Neuronal stem cell (in vitro differentiated cells): Measurements from ENCODE around the gene KIF13A.

Experiments
- DNase-seq: peaks from one replicate; pipeline ENCODE4 v3.0.0-alpha.2; 2013; ENCODE audit warnings: low spot score
- H2AFZ ChIP-seq: one replicate; pipeline ENCODE4 v1.6.1; 2013; ENCODE audit warnings: mild to moderate bottlenecking, low read length, inconsistent platforms
- H2AK5ac ChIP-seq: 2 replicates; pipeline ENCODE4 v1.6.1; 2013; ENCODE audit warnings: low read depth, mild to moderate bottlenecking, inconsistent platforms, low read length, moderate library complexity, mixed read lengths
- H2BK120ac ChIP-seq: 2 replicates; pipeline ENCODE4 v1.6.1; 2013; ENCODE audit warnings: low read depth, mild to moderate bottlenecking, inconsistent platforms, low read length, moderate library complexity, mixed read lengths
- H2BK12ac ChIP-seq: one replicate; pipeline ENCODE4 v1.6.1; 2013; ENCODE audit warnings: low read length, inconsistent platforms
- H2BK15ac ChIP-seq: 2 replicates; pipeline ENCODE4 v1.6.1; 2013; ENCODE audit warnings: mild to moderate bottlenecking, low read length, inconsistent platforms, mixed read lengths
- H2BK5ac ChIP-seq: one replicate; pipeline ENCODE4 v1.6.1; 2013; ENCODE audit warnings: inconsistent platforms, mild to moderate bottlenecking, low read length, moderate library complexity
- H3K14ac ChIP-seq: one replicate; pipeline ENCODE4 v1.6.1; 2013; ENCODE audit warnings: low read length, inconsistent platforms
- H3K18ac ChIP-seq: 2 replicates; pipeline ENCODE4 v1.6.1; 2013; ENCODE audit warnings: low read length, inconsistent platforms
- H3K23ac ChIP-seq: 2 replicates; pipeline ENCODE4 v1.6.1; 2013; ENCODE audit warnings: low read depth, mild to moderate bottlenecking, mixed read lengths, low read length, inconsistent platforms; ENCODE audit not compliant: poor library complexity
- H3K27ac ChIP-seq: replicated peaks from 3 replicates; pipeline ENCODE4 v1.5.1; 2013; ENCODE audit warnings: low read length, inconsistent platforms
- H3K27me3 ChIP-seq, 3 experiments: 2 replicates each; pipeline ENCODE4 v1.6.1; 2013; ENCODE audit warnings: low read length in 3 of 3, mild to moderate bottlenecking in 2 of 3, inconsistent platforms in 1 of 3, low read depth in 1 of 3, mixed read lengths in 1 of 3, moderate library complexity in 1 of 3; ENCODE audit not compliant: control insufficient read depth in 3 of 3, insufficient read depth in 3 of 3
- H3K36me3 ChIP-seq, 2 donors: replicated peaks in 1 of 2; 2 replicates each; pipeline ENCODE4 v1.6.1; 2013; ENCODE audit warnings: low read length in 2 of 2; ENCODE audit not compliant: control insufficient read depth in 2 of 2, insufficient read depth in 2 of 2
- H3K4ac ChIP-seq: 2 replicates; pipeline ENCODE4 v1.6.1; 2013; ENCODE audit warnings: inconsistent platforms, mild to moderate bottlenecking, low read length, moderate library complexity
- H3K4me1 ChIP-seq, 2 donors: 1 replicate in 1 of 2; 2 replicates in 1 of 2; pipeline ENCODE4 v1.6.1; 2013; ENCODE audit warnings: low read length in 2 of 2, low read depth in 1 of 2; ENCODE audit not compliant: control insufficient read depth in 2 of 2, insufficient read depth in 1 of 2
- H3K4me2 ChIP-seq: one replicate; pipeline ENCODE4 v1.6.1; 2013; ENCODE audit warnings: mild to moderate bottlenecking, low read length, inconsistent platforms; ENCODE audit not compliant: insufficient read depth, poor library complexity, severe bottlenecking
- H3K4me3 ChIP-seq, 2 donors: 2 replicates each; pipeline ENCODE4 v1.5.1; 2013; ENCODE audit warnings: low read length in 2 of 2, mild to moderate bottlenecking in 2 of 2, inconsistent platforms in 1 of 2, moderate library complexity in 1 of 2
- H3K79me1 ChIP-seq: one replicate; pipeline ENCODE4 v1.6.1; 2013; ENCODE audit warnings: low read depth, mild to moderate bottlenecking, inconsistent platforms, low read length, moderate library complexity
- H3K9ac ChIP-seq: one replicate; pipeline ENCODE4 v1.6.1; 2013; ENCODE audit warnings: mild to moderate bottlenecking, low read depth, low read length, inconsistent platforms; ENCODE audit not compliant: poor library complexity
- H3K9me3 ChIP-seq, 2 donors: replicated peaks in 1 of 2; 2 replicates each; pipeline versions ENCODE3 to v1.6.1; 2013; ENCODE audit warnings: low read length in 2 of 2, mild to moderate bottlenecking in 2 of 2, inconsistent platforms in 1 of 2, low read depth in 1 of 2, mixed read lengths in 1 of 2, moderate library complexity in 1 of 2; ENCODE audit not compliant: control insufficient read depth in 2 of 2, insufficient read depth in 1 of 2
- H4K8ac ChIP-seq: one replicate; pipeline ENCODE4 v1.6.1; 2013; ENCODE audit warnings: low read depth, mild to moderate bottlenecking, inconsistent platforms, low read length, moderate library complexity
- H4K91ac ChIP-seq: one replicate; pipeline ENCODE4 v1.6.1; 2013; ENCODE audit warnings: low read length, low read depth, mild to moderate bottlenecking, inconsistent platforms; ENCODE audit not compliant: poor library complexity
- WGBS, 2 donors: extraction: QIAGEN DNeasy Blood & Tissue Kit; methylation state at CpG; one replicate each; pipeline ENCODE4 v1.1.7; 2013; ENCODE audit warnings: missing lambda C conversion rate in 2 of 2, mixed read lengths in 1 of 2; ENCODE audit not compliant: insufficient read length in 2 of 2, insufficient replicate concordance in 1 of 2; ENCODE audit errors: extremely low coverage in 2 of 2; 5-methylcytosine and 5-hydroxymethylcytosine counted together

KIF13A gene

DNA sequence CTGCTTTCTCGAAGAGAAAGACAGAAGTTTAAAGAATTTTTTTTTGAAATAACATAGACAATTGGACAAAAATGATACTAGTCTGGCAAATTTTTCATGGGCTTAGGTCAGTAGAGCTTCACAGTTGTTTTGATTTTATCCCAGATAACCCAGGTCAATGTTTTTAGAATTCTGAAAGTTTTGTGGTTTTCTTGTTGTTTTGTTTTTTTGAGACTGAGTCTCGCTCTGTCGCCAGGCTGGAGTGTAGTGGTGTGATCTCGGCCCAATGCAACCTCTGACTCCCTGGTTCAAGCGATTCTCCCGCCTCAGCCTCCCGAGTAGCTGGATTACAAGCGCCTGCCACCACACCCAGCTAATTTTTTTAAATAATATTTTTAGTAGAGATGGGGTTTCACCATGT lies 22.8 kb downstream of the KIF13A start:
- no CpG with 5 or more reads among the region's 8 CpGs for WGBS, 2 donors
- Histone ChIP-seq H3K4me3 (no peak overlapping the region), H2AFZ (no peak overlapping the region), H4K91ac (no peak overlapping the region), H3K27me3 (no peaks in the 10 kb centered on the region), H3K36me3 (no peaks in the 10 kb centered on the region), H3K4ac (no peak overlapping the region), H2BK12ac (no peak overlapping the region), H2AK5ac (no peak overlapping the region), H3K14ac (no peak overlapping the region), H4K8ac (no peak overlapping the region), H3K23ac (no peak overlapping the region), H3K79me1 (no peaks in the 10 kb centered on the region), H2BK15ac (no peak overlapping the region), H2BK120ac (no peak overlapping the region), H3K4me1 (no peaks in the 10 kb centered on the region), H3K9me3 (no peaks in the 10 kb centered on the region), H3K4me2 (no peak overlapping the region), H3K18ac (no peak overlapping the region), H3K9ac (no peak overlapping the region), H2BK5ac (no peak overlapping the region), H3K27ac (no peak overlapping the region)
- DNase-seq: no peak

GRCh38 chr6:17962436-17963031 lies 24.9 kb downstream of the KIF13A start:
- no peak overlapping the region for H3K23ac ChIP-seq
- no peak overlapping the region for H4K91ac ChIP-seq
- no peaks in the 10 kb centered on the region for H3K36me3 ChIP-seq
- no peak overlapping the region for H2AK5ac ChIP-seq
- no peak overlapping the region for H2BK12ac ChIP-seq
- H3K4me3 ChIP-seq: no peak overlapping the region
- WGBS, 2 donors: no CpG with 5 or more reads among the region's 6 CpGs
- H3K27ac ChIP-seq: no peak overlapping the region
- H3K14ac ChIP-seq: no peak overlapping the region
- H2AFZ ChIP-seq: no peak overlapping the region
- no peaks in the 10 kb centered on the region for H3K79me1 ChIP-seq
- no peak overlapping the region for H2BK15ac ChIP-seq
- H3K4me2 ChIP-seq: no peak overlapping the region
- no peak overlapping the region for H3K4ac ChIP-seq
- H4K8ac ChIP-seq: no peak overlapping the region
- no peak overlapping the region for H3K18ac ChIP-seq
- no peak overlapping the region for H2BK120ac ChIP-seq
- no peak overlapping the region for H3K9ac ChIP-seq
- DNase-seq: no peak
- no peaks in the 10 kb centered on the region for H3K4me1 ChIP-seq
- no peak overlapping the region for H2BK5ac ChIP-seq
- no peaks in the 10 kb centered on the region for H3K27me3 ChIP-seq
- no peaks in the 10 kb centered on the region for H3K9me3 ChIP-seq

- no peaks in the 10 kb centered on the region for H3K9me3 ChIP-seq
- H3K4me1 ChIP-seq: no peaks in the 10 kb centered on the region
- H2AFZ ChIP-seq: no peak overlapping the region
- H3K27me3 ChIP-seq: no peaks in the 10 kb centered on the region
- no peak overlapping the region for H4K8ac ChIP-seq
- H3K14ac ChIP-seq: no peak overlapping the region
- H3K36me3 ChIP-seq: no peaks in the 10 kb centered on the region
- no peak overlapping the region for H3K23ac ChIP-seq
- no peak overlapping the region for H2BK12ac ChIP-seq
- H2BK15ac ChIP-seq: no peak overlapping the region
- no peak overlapping the region for H3K4me2 ChIP-seq
- H3K18ac ChIP-seq: no peak overlapping the region
- no peak overlapping the region for H3K27ac ChIP-seq
- H3K79me1 ChIP-seq: no peaks in the 10 kb centered on the region
- no peak overlapping the region for H3K9ac ChIP-seq
- no peak overlapping the region for H2BK120ac ChIP-seq
- DNase-seq: no peak
- H3K4ac ChIP-seq: no peak overlapping the region
- no peak overlapping the region for H4K91ac ChIP-seq
- H2AK5ac ChIP-seq: no peak overlapping the region
- no peak overlapping the region for H3K4me3 ChIP-seq
- H2BK5ac ChIP-seq: no peak overlapping the region
- no CpG with 5 or more reads among the region's 1 CpG for WGBS, 2 donors
Observed at GRCh38 chr6:17959302-17959701, 28.1 kb downstream of the KIF13A start.

DNA sequence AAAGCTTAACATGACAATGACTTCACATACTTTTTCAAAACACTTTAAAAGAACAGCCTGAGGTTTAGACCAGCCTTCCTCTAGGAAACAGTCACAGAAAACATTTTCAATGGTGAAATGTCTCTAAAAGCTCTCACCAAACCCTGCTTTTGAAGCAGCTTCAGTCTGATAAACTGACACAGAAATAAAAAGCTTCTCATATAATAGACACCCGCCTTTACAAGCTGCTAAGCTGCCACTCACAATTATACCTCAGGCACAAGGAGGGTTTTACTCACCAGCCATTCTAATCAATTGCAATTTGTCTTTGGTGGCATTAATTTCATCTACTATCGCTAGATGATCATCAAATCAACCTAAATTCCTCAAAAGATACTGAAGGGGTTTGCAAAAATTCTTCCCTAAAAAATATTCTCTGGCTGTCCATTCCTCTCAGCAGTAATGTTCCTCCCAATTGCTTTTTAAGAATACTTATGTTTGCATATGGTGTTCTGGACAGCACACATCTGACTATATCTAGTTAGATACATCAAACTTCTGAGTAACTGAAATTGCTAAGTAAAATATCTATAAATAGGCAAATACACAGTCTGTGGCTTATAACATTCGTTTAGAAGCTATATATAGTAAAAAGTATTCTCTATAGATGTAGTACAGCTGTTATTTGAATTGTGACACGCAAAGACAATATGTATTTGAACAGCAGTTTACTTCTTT lies 29.4 kb downstream of the KIF13A start:
- Histone ChIP-seq H2AFZ (no peak overlapping the region), H2AK5ac (no peak overlapping the region), H3K23ac (no peak overlapping the region), H3K14ac (no peak overlapping the region), H3K9ac (no peak overlapping the region), H2BK120ac (no peak overlapping the region), H3K4me1 (no peaks in the 10 kb centered on the region), H3K9me3 (no peaks in the 10 kb centered on the region), H2BK5ac (no peak overlapping the region), H4K8ac (no peak overlapping the region), H3K36me3 (no peaks in the 10 kb centered on the region), H2BK15ac (no peak overlapping the region), H2BK12ac (no peak overlapping the region), H3K79me1 (no peaks in the 10 kb centered on the region), H3K4me3 (no peak overlapping the region), H3K27ac (no peak overlapping the region), H3K4me2 (no peak overlapping the region), H3K27me3 (no peaks in the 10 kb centered on the region), H3K18ac (no peak overlapping the region), H4K91ac (no peak overlapping the region), H3K4ac (no peak overlapping the region)
- no peak for DNase-seq
- no CpG with 5 or more reads among the region's 4 CpGs for WGBS, 2 donors
